Measurements from ENCODE around the gene CFAP46. TPM values are rescaled to one million over a fixed set of nuclear protein-coding genes. Genes with fewer than 3 reads are reported as not detected.

Gene CFAP46
- 1.3 and 1.5 TPM in 2 replicates for total RNA-seq

GRCh38 chr10:132942101-132943057, at the start of gene CFAP46:
Gene CFAP46 (minus strand): TSS chr10:132942570. CDS start chr10:132942484, 86 bp downstream.

GRCh38 chr10:132785723-132786475, 156.5 kb downstream of the CFAP46 start, which contains the start of gene NKX6-2:
Gene NKX6-2 (minus strand): TSS chr10:132786147. CDS start chr10:132785948, 199 bp downstream.

Other genes with a start within 250 kb of the CFAP46 start
- gene NKX6-2, start 156.4 kb downstream of the CFAP46 start, total RNA-seq: not detected in 2 replicates
- not detected in 2 replicates for gene ADGRA1, start 145.4 kb upstream of the CFAP46 start, total RNA-seq
- not detected in 2 replicates for gene KNDC1, start 217.6 kb upstream of the CFAP46 start, total RNA-seq